Osteoblast (primary cell): ENCODE results near the gene NFATC1. TPM values are rescaled to one million over a fixed set of nuclear protein-coding genes. Genes with fewer than 3 reads are reported as not detected.

Experiments used
- DNase-seq: peaks from one replicate; pipeline ENCODE4 v3.0.0; 2011; ENCODE audit warnings: low spot score, mixed read lengths; ENCODE audit not compliant: insufficient read length; ENCODE audit errors: missing footprints
- H2AFZ ChIP-seq: 2 replicates; pipeline ENCODE4 v1.6.0; 2011; ENCODE audit warnings: mild to moderate bottlenecking, low read length
- H3K27ac ChIP-seq: 2 replicates; pipeline ENCODE4 v1.5.1; 2011; ENCODE audit warnings: mild to moderate bottlenecking, low read depth, low read length, moderate library complexity
- H3K27me3 ChIP-seq: 2 replicates; pipeline ENCODE4 v1.6.0; 2012; ENCODE audit warnings: mild to moderate bottlenecking, control low read depth, inconsistent platforms, low read length, moderate library complexity; ENCODE audit not compliant: insufficient read depth
- H3K36me3 ChIP-seq: 2 replicates; pipeline ENCODE4 v1.5.1; 2011; ENCODE audit warnings: mild to moderate bottlenecking, low read length, control low read depth, moderate library complexity; ENCODE audit not compliant: insufficient read depth
- H3K4me1 ChIP-seq: 2 replicates; pipeline ENCODE4 v1.5.1; 2011; ENCODE audit warnings: mild to moderate bottlenecking, low read length, control low read depth, moderate library complexity; ENCODE audit not compliant: insufficient read depth
- H3K4me2 ChIP-seq: 2 replicates; pipeline ENCODE4 v1.6.0; 2011; ENCODE audit warnings: mild to moderate bottlenecking, low read length; ENCODE audit not compliant: insufficient read depth
- H3K4me3 ChIP-seq: fragments of 200-600 bp; sonication (generic); 3 replicates; pipeline ENCODE4 v1.5.1; 2012; ENCODE audit warnings: mild to moderate bottlenecking, low read length, inconsistent platforms; ENCODE audit not compliant: insufficient read depth
- H3K79me2 ChIP-seq: 2 replicates; pipeline ENCODE4 v1.6.0; 2012; ENCODE audit warnings: mild to moderate bottlenecking, low read length, control low read depth, inconsistent platforms; ENCODE audit not compliant: insufficient read depth
- H3K9me3 ChIP-seq: 2 replicates; pipeline ENCODE4 v1.5.1; 2011; ENCODE audit warnings: low read depth, low read length, control low read depth
- H4K20me1 ChIP-seq: 2 replicates; pipeline ENCODE4 v1.6.0; 2012; ENCODE audit warnings: mild to moderate bottlenecking, low read length, control low read depth; ENCODE audit not compliant: insufficient read depth
- CTCF ChIP-seq: IDR thresholded peaks from 2 replicates; pipeline ENCODE4 v1.5.1; 2011; ENCODE audit warnings: mild to moderate bottlenecking, low read depth, low read length, moderate library complexity; ENCODE audit errors: extremely low read depth
- total RNA-seq: library from RNA; depleted of rRNA; stranded (reverse); fragments of >200 nt; gene quantifications from 2 replicates; pipeline ENCODE4 v1.2.3, GENCODE V29; 2012

NFATC1 gene
- total RNA-seq, 1 donor, result 6.2 TPM

DNA sequence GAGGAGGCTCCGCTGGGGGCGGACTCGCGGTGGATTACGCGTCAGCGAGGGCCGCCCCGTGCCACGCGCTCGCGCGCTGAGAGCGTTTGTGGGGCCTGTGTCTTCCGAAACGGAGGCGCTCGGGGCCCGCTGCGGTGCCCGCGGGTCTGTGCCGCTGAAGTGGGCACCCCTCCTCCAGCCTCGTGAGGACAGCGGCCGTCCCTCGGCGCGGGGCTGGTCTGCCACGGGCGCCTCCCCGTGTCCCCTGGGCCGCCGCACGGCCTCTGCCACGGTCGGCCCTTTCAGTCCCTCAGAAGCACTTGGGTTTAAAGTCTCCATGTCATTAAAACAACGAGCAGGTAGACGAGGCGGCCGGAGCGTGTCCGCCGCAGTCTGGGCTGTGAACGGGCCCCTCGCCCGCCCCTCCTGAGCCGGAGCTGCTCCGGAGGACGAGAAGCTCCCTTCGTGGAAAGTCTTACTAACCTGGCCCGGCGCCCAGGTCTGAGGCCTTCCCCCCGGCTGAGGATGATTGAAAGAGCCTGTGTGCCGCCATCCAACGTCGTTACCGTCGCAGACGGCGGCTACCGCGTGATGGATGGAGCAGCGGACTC lies 97.6 kb downstream of the NFATC1 start:
- Histone ChIP-seq H3K27ac (no peak overlapping the region), H3K36me3 (no peaks in the 10 kb centered on the region), H3K4me1 (peaks cover 6% of the 10 kb centered on the region), H3K27me3 (no peaks in the 10 kb centered on the region), H3K9me3 (no peaks in the 10 kb centered on the region), H3K4me2 (no peak overlapping the region), H3K79me2 (no peaks in the 10 kb centered on the region), H4K20me1 (no peaks in the 10 kb centered on the region), H2AFZ (no peak overlapping the region), H3K4me3 (no peak overlapping the region)
- no peak for TF ChIP-seq CTCF
- DNase-seq, result peak; percentile 59

GRCh38 chr18:79493801-79494211 lies 98.1 kb downstream of the NFATC1 start:
- TF ChIP-seq CTCF, result no peak
- Histone ChIP-seq H2AFZ (no peak overlapping the region), H3K79me2 (no peaks in the 10 kb centered on the region), H3K4me2 (no peak overlapping the region), H3K36me3 (no peaks in the 10 kb centered on the region), H3K9me3 (peaks cover 4% of the 10 kb centered on the region), H3K27ac (no peak overlapping the region), H3K4me1 (peaks cover 6% of the 10 kb centered on the region), H4K20me1 (no peaks in the 10 kb centered on the region), H3K27me3 (no peaks in the 10 kb centered on the region), H3K4me3 (no peak overlapping the region)
- peak; percentile 74 for DNase-seq

DNA sequence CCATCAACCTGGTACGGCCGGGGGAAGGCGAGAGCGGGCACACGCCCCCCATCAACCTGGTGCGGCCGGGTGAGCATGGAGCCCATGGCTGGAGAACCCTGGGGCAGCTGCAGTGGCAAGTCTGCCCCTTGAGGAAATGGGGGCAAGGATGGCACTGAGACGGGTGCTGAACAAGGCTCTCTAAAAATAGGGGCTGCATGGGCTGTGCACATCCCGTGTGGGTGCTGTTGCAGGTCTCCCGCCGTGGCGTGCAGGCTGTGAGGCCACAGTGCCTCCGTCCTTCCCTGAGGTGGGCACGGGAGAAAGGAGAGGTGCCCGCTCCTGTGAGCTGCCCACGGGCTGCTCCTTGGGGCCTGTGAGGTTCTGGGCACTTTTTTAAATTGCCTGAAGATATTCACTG lies 99.2 kb downstream of the NFATC1 start:
- Histone ChIP-seq H3K4me1 (peaks cover 6% of the 10 kb centered on the region), H3K9me3 (peaks cover 8% of the 10 kb centered on the region), H3K4me2 (no peak overlapping the region), H3K79me2 (no peaks in the 10 kb centered on the region), H2AFZ (no peak overlapping the region), H3K4me3 (no peak overlapping the region), H3K27me3 (no peaks in the 10 kb centered on the region), H3K36me3 (no peaks in the 10 kb centered on the region), H3K27ac (no peak overlapping the region), H4K20me1 (no peaks in the 10 kb centered on the region)
- TF ChIP-seq CTCF, result no peak
- peak; percentile 82 for DNase-seq

DNA sequence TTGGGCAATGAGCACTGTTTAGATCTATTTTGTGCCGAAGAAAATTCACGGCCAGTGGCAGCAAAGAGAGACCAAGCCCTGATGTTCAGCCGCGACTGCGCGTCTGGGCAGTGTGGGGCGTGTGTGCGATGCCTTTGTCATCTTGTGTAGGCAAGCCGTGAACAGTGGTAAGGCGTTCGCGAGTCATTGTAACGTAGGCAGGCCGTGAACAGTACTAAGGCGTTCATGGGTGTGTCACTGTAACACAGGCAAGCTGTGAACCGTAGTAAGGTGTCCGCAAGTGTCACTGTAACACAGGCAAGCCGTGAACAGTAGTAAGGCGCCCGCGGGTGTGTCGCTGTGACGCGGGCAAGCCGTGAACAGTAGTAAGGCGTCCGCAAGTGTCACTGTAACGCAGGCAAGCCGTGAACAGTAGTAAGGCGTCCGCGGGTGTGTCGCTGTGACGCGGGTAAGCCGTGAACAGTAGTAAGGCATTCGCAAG lies 99.9 kb downstream of the NFATC1 start:
- Histone ChIP-seq H4K20me1 (no peaks in the 10 kb centered on the region), H3K36me3 (no peaks in the 10 kb centered on the region), H3K4me3 (no peak overlapping the region), H2AFZ (no peak overlapping the region), H3K4me1 (peaks cover 6% of the 10 kb centered on the region), H3K79me2 (no peaks in the 10 kb centered on the region), H3K27me3 (no peaks in the 10 kb centered on the region), H3K4me2 (no peak overlapping the region), H3K27ac (no peak overlapping the region), H3K9me3 (peaks cover 8% of the 10 kb centered on the region)
- DNase-seq, result peak; percentile 68
- no peak for TF ChIP-seq CTCF
